Peyer's patch (tissue), 4 donors: ENCODE results near the gene INSIG2.

Experiments used
- POLR2A ChIP-seq, 2 donors: fragments of 450-650 bp; IDR thresholded peaks; one replicate each; pipeline ENCODE4 v1.5.1; 2017; ENCODE audit warnings: antibody characterized with exemption in 2 of 2, mild to moderate bottlenecking in 2 of 2, moderate library complexity in 2 of 2
- TF ChIP-seq, protein P1 (sequence below), 6 experiments: fragments of 450-650 bp in 4 of 6; fragments of 200-600 bp in 2 of 6; sonication (generic) in 1 of 6; IDR thresholded peaks; one replicate each; pipeline ENCODE4 v1.5.1; 2017 to 2019; ENCODE audit warnings: antibody characterized with exemption in 6 of 6, mild to moderate bottlenecking in 3 of 6, moderate library complexity in 1 of 6

DNA sequence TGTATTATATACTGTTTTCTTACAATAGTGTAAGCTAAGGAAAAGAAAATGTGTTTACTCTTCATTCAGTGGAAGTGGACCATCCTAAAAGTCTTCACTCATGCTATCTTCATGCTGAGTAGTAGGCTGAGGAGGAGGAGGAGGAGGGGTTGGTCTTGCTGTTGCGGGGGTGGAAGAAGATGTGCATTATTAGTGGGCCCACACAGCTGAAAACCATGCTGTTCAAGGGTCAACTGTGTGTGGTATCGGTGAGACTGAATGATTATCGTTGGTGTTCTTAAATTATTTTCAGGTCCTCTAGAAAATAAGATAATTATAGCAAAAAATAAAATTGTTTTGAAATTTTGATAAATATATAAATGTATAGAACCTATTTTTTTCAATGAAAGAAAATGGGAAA, 22.0 kb downstream of the INSIG2 start:
- TF ChIP-seq, protein P1, sequence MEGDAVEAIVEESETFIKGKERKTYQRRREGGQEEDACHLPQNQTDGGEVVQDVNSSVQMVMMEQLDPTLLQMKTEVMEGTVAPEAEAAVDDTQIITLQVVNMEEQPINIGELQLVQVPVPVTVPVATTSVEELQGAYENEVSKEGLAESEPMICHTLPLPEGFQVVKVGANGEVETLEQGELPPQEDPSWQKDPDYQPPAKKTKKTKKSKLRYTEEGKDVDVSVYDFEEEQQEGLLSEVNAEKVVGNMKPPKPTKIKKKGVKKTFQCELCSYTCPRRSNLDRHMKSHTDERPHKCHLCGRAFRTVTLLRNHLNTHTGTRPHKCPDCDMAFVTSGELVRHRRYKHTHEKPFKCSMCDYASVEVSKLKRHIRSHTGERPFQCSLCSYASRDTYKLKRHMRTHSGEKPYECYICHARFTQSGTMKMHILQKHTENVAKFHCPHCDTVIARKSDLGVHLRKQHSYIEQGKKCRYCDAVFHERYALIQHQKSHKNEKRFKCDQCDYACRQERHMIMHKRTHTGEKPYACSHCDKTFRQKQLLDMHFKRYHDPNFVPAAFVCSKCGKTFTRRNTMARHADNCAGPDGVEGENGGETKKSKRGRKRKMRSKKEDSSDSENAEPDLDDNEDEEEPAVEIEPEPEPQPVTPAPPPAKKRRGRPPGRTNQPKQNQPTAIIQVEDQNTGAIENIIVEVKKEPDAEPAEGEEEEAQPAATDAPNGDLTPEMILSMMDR (IDR thresholded peaks at IDR 0.05) = no peak
- no peak for TF ChIP-seq POLR2A (IDR thresholded peaks at IDR 0.05)
